GM21529 (cell line): ENCODE results near the gene GCKR.

ENCODE experiments used
- ATAC-seq: cut with Tn5 transposase; IDR thresholded peaks from one replicate; pipeline ENCODE4 v1.9.1; 2021; ENCODE audit not compliant: unreplicated experiment

Gene GCKR, protein sequence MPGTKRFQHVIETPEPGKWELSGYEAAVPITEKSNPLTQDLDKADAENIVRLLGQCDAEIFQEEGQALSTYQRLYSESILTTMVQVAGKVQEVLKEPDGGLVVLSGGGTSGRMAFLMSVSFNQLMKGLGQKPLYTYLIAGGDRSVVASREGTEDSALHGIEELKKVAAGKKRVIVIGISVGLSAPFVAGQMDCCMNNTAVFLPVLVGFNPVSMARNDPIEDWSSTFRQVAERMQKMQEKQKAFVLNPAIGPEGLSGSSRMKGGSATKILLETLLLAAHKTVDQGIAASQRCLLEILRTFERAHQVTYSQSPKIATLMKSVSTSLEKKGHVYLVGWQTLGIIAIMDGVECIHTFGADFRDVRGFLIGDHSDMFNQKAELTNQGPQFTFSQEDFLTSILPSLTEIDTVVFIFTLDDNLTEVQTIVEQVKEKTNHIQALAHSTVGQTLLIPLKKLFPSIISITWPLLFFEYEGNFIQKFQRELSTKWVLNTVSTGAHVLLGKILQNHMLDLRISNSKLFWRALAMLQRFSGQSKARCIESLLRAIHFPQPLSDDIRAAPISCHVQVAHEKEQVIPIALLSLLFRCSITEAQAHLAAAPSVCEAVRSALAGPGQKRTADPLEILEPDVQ

DNA sequence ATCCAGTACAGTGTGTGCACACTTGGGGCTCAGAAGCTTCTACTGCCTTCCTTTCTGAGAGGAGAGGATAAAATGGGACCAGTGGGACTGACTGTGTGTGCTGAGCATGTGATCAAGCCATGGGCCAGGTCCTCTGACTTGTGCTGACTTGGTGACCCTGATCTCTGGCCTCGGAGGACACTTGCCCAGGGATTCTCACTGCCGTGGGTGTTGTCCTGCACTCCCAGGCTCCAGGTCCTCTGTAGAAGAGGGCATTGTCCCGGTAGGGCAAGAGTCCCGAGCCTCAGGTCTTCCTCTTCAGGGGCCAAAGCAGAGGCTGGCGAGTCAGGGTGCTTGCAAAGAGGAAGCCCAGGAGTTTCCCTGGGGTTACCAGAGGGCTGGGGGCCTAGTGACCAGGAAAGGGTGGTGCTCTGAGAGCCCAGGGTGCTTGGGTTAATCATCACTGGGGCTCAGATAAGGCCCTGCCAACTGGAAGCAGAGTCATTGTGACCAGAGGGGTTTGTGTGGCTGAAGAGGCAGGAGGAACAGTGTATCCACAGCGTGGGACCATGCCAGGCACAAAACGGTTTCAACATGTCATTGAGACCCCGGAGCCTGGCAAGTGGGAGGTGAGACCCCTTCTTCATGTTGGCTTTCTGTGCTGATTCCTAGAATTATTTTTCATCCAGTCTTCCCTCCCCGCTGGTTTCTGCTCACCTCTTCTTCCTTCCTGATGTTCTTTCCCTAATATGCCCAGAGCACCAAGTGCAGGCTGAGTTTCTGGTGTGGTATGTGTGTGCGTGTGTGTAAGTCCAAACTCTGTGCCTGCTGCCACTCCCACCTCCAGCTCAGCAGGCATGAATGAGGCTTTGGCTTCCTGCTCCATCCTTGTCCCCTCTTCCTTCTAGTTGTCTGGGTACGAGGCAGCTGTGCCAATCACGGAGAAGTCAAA, at the start of gene GCKR:
GCKR (plus strand) TSS at position 483 of the 931 bp plus-strand sequence; CDS start at position 549, 66 bp downstream.
- no peak for ATAC-seq

DNA sequence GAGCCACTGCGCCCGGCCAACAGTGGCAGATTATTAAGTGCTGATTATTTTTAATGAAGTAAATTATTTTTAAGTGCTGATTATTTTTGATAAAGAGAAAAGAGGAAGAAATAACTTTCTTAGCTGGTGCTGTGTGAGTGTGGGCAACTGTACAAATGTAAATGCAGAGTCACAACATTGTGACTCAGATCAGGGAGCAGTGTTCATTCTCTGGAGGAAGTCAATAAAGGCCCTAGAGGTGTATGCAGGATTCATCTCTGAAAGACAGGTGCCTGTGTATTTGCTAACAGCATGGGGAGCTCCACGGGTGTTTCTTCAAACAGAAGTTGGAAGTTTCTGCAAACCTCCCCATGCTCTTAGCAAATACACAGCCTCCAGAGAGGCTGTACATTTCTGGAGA, 48.3 kb upstream of the GCKR start:
- no peak for ATAC-seq

DNA sequence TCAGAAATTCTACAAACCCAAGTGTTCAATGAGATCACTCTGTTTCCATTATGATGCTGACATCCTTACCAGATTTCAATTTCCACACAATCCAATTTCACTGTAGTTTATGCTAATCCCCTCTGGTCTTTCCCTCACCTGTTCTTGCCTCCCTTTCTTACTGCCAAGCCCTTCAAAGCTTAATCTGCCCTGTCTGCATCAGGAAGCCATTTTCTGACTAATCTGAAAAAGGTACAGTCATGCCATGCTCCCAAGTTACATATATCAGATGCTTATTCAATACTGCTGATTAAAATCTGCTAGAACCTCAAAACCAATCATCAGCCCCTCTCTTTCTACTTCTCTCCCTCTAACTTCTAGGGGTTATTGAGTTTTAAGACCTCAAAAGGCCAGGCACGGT, 45.5 kb upstream of the GCKR start:
- no peak for ATAC-seq

DNA sequence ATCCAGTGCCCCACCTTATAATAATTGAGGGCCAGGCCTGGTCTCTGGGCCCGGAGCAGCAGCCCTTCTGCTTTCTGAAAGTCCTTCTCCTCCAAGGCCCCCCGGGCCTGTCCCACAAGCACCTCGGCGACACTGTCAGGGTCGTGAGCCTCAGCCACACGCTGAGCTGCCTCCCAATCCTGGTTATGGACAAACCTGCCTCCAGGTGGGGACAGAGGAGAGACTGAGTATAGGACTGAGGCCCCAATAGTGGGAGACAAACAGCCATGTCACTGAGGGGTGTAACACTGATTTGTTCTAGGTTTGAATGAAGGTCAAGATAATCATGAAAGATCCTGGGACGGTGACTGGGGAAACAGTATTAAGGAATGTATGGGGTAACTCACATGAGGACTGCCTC, 42.7 kb upstream of the GCKR start:
- no peak for ATAC-seq

DNA sequence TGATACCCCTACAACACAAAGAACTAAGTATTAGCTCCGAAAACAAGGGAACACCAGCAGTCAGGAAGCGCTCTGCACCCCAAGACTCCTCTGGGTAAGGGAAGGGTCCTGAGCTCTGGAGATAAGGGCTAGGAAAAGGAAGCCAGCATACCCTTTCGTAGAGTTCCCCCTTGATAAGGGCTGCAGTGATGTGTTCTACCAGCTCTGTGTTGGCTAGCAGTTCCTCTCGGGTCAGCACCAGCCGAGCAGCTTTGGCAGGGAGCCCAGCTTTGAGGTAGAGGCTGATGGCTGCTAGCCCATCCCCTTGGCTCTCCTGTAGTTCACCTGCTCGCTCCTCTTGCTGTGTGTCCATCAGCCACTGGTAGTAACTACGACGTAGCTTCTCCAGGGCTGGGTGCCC, 35.5 kb upstream of the GCKR start:
- no peak for ATAC-seq

DNA sequence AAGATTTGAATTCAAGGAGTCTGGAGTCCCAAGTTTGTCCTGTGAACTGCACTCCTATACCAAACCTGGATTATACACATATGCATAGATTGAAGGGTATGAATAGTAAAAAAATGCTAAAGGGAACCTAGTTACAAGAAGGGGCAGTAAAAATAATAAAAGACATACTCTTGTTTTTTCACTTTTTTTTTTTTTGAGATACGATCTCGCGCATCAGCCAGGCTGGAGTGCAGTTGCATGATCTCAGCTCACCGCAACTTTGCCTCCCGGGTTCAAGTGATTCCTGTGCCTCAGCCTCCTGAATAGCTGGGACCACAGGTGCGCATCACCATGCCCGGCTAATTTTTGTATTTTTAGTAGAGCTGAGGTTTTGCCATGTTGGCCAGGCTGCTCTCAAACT, 32.2 kb upstream of the GCKR start:
- ATAC-seq, result no peak

DNA sequence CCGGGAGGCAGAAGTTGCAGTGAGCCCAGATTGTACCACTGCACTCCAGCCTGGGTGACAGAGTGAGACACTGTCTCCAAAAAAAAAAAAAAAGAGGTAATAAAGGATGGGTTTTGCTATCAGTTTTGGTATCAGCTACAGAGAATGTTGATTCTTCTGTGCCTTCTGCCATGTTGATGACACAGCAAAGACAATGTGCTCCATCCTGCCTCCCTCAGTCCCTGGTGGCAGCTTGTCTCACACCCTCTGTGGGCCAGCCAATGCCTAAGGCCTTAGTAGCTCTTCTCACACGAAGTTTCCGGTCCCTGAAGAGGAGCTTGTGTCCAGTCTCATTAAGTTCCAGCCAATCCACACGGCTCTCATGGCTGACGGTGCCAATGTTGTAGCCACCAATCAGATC, 24.7 kb upstream of the GCKR start:
- no peak for ATAC-seq

DNA sequence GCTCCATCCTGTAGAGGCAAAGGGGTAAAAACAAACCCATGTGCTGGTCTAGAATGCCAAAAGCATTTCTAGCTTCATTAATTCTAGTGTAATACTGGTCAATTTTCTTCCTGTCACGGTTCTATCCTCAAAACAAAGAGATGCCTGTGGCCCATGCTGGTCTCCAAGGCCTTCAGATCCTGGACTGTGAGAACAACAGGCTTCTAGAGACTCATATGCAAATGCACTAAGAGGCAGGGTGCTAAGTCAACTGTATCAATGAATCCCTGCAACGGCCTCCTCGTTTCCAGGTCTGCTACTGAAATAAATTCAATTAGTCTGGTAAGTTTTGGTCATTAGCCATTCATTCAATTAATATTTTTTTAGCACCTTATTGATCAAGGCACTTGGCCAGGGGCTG, 11.1 kb upstream of the GCKR start:
- no peak for ATAC-seq

DNA sequence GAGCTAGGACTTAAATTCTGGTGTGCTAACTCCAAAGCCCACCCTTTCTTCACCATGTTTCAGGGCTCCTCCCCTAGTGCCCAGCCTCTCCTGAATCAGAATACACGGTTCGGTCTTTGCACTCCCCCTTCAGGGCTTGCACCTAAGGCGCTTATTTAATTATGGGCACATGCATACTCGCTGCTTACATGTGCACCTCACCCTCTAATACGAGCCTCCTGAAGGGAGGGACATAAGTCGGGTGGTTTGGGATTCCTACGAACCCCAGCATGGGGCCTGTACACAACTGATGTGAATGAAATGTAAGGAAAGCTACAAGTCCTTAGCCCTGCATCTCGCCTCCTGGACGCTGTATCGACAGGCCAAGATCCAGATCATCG, 7.5 kb upstream of the GCKR start:
- ATAC-seq, result no peak

DNA sequence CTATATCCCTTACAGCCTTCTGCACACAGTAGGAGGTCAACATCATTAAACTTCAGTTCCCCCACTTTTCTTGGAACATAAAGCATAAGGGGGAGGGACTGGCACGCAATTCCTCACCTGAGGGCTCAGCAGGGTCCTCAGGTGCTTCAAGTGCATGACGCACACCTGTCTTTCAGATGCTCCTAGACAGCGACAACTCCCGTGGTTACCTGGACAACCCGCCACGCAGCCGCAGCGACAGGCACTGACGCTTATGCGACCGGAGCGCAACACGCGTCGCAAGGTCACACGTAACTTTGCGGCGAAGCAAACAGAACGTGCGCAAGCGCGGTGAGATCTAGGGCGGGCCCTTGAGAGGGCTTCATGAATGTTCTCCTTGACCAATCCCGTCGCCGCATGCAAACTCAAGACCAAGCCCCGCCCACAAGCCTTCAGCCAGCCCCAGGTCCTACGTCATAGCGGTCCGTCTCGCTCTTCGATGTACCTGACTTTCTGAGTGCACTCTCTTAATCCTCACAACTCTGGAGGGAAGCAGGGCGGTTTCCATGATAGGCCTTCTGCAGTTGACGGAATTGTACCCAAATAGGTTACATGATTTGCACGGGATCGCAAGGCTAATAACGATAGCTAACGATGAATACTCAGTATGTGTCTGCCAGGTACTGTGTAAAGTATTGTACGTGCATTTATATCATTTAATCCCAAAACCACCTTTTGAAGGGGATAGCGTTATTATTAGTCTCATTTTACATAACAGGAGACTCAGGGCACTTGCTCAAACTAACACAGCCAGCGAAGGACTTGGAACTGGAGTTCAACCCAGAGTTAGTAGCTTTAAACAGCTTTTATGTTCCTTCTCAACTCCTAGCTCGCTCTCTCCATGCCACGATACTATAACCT, 6.9 kb upstream of the GCKR start, which contains the start of gene IFT172:
IFT172 (minus strand) TSS at position 246 of the 900 bp plus-strand sequence; CDS start at position 156, 90 bp downstream.
- ATAC-seq, result peak; percentile 97

DNA sequence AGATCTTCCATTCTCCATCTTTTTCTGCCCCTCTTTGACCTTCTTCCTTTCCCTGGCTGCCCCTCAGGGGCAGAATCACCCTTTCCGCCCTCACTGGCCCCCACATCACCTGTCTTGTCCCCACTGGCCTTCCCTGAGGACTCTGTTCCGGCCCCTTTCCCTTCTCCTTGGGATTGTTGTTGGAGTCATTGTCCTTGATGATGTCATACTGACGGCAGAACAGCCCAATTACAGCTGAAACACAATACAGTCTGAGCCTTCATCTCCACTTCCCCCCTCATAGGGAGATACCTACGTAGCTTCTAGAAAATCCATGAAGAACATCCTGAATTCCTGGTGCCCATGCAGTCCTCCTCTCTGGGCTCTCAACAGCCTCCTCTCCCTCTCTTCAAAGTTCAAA, 4.1 kb upstream of the GCKR start:
- ATAC-seq, result no peak

DNA sequence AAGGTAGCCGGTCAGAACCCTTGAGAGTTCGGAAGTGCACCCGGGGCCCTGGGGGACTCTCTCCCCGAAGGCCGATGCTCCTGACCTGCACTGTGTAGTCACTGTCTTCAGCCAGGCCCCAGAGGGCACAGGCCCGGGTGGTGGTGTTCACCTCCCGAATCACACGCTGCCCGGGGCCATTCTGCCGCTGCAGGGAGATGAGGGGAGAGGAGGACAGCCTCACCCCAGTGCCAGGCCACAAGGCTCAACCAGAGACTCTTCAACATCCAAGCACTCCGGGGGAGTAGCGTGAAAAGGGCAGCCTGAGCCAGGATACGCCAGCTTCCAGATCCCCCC, 2.7 kb upstream of the GCKR start:
- ATAC-seq, result no peak

DNA sequence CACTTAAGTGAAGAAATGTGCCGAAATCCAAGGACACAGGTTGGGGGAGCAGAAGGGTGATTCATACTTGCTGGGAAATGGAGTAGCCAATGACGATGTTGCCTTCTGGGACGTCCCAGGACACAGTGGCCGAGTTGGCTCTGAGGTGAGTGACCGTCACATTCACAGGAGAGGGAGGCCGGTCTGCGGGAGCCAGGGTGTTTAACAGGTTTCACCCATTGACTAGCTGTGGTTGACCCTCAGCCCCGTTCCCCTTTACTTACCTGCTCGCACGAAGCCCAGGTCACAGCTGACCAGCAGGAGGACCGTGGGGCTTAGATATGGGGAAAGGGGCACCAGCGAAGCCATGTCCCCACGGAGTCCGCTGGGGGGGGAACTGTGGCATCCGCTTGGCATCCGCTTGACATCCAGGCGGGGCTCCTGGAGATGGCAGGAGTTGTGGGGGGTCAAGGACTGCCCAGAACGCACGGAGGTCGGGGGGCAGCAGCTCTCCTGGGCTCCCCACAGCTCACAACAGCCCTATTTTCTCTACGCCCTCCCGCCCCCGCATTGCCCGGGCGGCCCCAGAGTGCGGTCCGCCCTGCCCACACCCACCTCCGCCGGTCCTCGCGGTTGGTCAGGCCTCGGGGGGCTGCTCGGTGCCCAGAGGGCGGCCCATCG, 2.2 kb upstream of the GCKR start:
- no peak for ATAC-seq

DNA sequence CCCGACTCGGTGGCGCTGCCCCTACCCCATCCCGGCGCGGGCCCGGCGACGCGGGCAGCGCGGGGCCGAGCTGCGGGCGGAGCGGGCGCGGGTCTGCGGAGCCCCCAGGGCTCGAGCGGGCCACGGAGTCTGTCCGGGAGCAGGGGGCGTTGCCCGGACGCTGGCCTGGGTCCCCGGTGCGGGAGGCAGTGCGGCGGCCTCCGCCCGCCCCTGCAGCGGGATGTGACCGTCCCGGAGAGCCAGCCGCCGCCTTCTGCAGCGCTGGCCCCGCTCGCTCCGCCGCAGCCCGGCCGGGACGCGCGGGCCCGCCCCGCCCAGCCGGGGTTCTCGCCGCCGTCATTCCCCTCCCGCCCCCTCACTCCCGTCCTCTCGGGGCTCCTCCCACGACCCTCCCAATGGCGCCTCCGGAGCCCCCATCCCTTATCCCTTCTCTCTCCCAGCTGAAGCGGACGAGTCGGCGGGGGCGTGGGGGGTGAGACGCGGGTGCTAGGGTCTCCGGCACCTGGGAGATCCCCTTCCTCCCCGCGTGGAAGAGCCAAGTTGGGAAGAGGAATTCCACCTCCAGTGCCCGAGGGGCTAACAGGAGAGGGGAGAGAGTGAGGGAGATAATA, 1.6 kb upstream of the GCKR start, which contains the start of gene FNDC4:
FNDC4 (minus strand) TSS at position 257 of the 611 bp plus-strand sequence. CDS start 521 bp downstream, outside the sequence.
- no peak for ATAC-seq

DNA sequence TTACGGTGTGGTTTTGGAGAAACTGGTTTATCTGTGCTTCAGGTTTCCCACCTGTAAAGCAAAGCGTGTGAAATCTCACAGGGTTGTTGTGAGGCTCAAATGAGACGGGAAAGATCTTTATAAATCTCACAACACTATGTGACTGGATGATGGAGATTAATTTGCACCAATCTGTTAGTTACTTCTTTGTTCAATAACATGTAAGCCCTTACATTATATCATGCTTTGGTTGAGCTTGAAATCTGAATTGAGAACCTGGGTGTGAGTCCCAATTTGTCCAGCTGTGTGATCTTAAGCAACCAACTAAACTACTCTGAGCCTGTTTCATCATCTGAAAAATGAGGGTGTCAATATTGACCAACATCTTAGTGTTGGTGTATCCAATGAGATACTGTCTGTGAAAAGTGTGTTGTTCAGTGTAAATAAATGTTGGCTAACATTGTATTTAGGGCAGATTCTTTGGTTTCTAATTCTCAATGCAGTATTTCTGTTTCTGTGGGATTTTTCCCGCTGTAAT, 741 bp upstream of the GCKR start:
- ATAC-seq, result no peak

DNA sequence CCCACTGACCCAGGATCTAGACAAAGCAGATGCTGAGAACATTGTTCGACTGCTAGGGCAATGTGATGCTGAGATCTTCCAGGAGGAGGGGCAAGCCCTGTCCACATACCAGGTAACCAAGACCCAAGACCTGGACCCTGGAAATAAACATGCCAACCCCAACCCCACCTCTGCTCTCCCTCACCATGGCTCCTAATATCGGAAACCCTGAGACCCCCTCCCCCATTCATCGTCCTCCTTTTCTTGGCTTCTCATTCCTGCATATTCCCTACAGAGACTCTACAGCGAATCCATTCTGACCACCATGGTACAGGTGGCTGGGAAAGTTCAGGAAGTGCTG, 619 bp downstream of the GCKR start:
- no peak for ATAC-seq

DNA sequence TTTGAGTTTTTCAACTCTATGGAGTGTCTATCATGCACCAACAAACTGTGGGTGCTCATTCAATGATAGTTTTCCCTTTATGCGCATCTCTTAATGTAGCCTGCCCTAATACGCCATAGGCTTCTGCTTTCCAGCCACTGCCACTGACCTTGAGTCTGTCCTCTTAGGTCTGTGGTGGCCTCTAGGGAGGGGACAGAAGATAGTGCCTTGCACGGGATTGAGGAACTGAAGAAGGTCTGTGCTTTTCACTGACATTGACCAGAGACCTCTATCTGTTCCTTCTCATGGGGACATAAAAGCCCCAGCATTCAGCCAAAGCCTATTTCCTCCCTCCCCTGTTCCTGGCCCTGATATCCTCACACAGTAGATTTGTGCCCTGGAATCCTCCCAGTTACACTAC, 2.3 kb downstream of the GCKR start:
- ATAC-seq, result no peak

DNA sequence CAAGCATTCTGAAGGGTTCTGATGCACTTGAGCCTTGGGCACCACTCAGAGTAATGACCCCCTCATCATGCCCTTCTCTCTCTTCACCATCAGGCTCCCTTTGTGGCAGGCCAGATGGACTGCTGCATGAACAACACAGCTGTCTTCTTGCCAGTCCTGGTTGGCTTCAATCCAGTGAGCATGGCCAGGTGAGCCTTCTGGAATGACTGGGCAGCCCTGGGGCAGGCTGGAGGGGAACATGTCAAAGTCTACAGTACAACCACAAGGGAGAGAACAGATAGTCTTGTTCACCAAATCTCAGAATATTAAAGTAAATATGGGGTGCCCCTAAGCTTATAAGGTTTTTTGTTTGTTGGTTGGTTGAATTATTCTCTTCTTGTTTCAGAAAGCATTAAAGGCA, 4.4 kb downstream of the GCKR start:
- ATAC-seq, result no peak

DNA sequence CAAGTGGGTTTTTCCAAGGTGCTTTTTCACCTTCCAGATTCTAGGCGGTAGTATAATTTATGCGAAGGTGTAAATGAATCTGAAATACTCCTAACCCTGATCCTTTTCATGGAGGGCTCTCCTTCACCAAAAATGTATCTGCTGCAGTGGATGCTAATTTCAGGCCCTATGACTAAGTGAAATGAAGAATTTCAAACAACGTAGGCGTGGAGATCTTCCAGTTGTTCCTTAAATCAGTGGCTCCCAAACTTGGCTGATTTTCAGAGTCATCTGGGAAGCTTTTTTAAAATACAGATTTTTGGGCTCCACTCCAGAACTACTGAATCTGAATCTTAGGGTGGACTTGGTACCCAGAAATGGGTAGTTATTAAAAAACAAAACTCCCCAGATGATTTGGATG, 5.5 kb downstream of the GCKR start:
- no peak for ATAC-seq
